CD14-positive monocyte (primary cell): ENCODE data around the gene FADS3. TPM values are rescaled to one million over a fixed set of nuclear protein-coding genes. Genes with fewer than 3 reads are reported as not detected.
A peak's percentile ranks its signal among the peaks of the same experiment; 100 is the strongest.

Experiments used
- DNase-seq, 3 donors: peaks; one replicate each; pipeline ENCODE4 v3.0.0-alpha.2; 2011 to 2022
- H2AFZ ChIP-seq: 2 replicates; pipeline ENCODE4 v1.6.0; 2012; ENCODE audit warnings: mild to moderate bottlenecking, low read depth, low read length, inconsistent platforms; ENCODE audit not compliant: insufficient read depth, poor library complexity, severe bottlenecking
- H3K27ac ChIP-seq, 2 donors: 1 replicate in 1 of 2; 2 replicates in 1 of 2; pipeline ENCODE4 v1.5.1; 2012 to 2013; ENCODE audit warnings: low read length in 2 of 2, control low read depth in 1 of 2, inconsistent platforms in 1 of 2, low read depth in 1 of 2, mild to moderate bottlenecking in 1 of 2
- H3K27me3 ChIP-seq, 2 donors: one replicate each; pipeline versions ENCODE4 v1.6.0 to v1.6.1; 2011 to 2013; ENCODE audit warnings: low read length in 2 of 2; ENCODE audit not compliant: control insufficient read depth in 2 of 2, insufficient read depth in 2 of 2
- H3K36me3 ChIP-seq, 2 donors: replicated peaks in 1 of 2; 1 replicate in 1 of 2; 2 replicates in 1 of 2; pipeline versions ENCODE4 v1.5.1 to v1.6.1; 2012 to 2013; ENCODE audit warnings: low read length in 2 of 2, control low read depth in 1 of 2, inconsistent platforms in 1 of 2, mild to moderate bottlenecking in 1 of 2; ENCODE audit not compliant: insufficient read depth in 2 of 2, control insufficient read depth in 1 of 2
- H3K4me1 ChIP-seq, 2 donors: 1 replicate in 1 of 2; 2 replicates in 1 of 2; pipeline versions ENCODE4 v1.5.1 to v1.6.1; 2012 to 2013; ENCODE audit warnings: low read length in 2 of 2, control low read depth in 1 of 2, inconsistent platforms in 1 of 2, mild to moderate bottlenecking in 1 of 2, moderate library complexity in 1 of 2; ENCODE audit not compliant: insufficient read depth in 2 of 2, control insufficient read depth in 1 of 2
- H3K4me2 ChIP-seq: replicated peaks from 2 replicates; pipeline ENCODE3; 2012; ENCODE audit warnings: low read length, moderate library complexity, mild to moderate bottlenecking; ENCODE audit not compliant: poor library complexity, severe bottlenecking; ENCODE audit errors: extremely low read depth
- H3K4me3 ChIP-seq, 3 experiments: fragments of 200-600 bp in 1 of 3; sonication (generic) in 1 of 3; replicated peaks in 1 of 3; 1 replicate in 2 of 3; 2 replicates in 1 of 3; pipeline ENCODE4 v1.5.1; 2011 to 2013; ENCODE audit warnings: low read length in 3 of 3, mild to moderate bottlenecking in 3 of 3, control low read depth in 2 of 3, low read depth in 2 of 3, inconsistent platforms in 1 of 3, moderate library complexity in 1 of 3
- H3K79me2 ChIP-seq: 2 replicates; pipeline ENCODE4 v1.6.0; 2012; ENCODE audit warnings: mild to moderate bottlenecking, control low read depth, inconsistent platforms, low read length, moderate library complexity; ENCODE audit not compliant: insufficient read depth
- H3K9ac ChIP-seq: 2 replicates; pipeline ENCODE4 v1.6.0; 2017; ENCODE audit warnings: low read length, mild to moderate bottlenecking; ENCODE audit not compliant: insufficient read depth, poor library complexity, severe bottlenecking
- H3K9me3 ChIP-seq, 2 donors: replicated peaks in 1 of 2; 1 replicate in 1 of 2; 2 replicates in 1 of 2; pipeline versions ENCODE4 v1.5.1 to v1.6.1; 2012 to 2013; ENCODE audit warnings: low read length in 2 of 2, control low read depth in 1 of 2; ENCODE audit not compliant: control insufficient read depth in 1 of 2, insufficient read depth in 1 of 2
- H4K20me1 ChIP-seq: 2 replicates; pipeline ENCODE4 v1.6.0; 2012; ENCODE audit warnings: mild to moderate bottlenecking, low read length, control low read depth, moderate library complexity; ENCODE audit not compliant: insufficient read depth
- H3K27ac Mint-ChIP-seq, 7 donors: one replicate each; pipeline ENCODE4 v1.8.0; 2020; ENCODE audit warnings: mild to moderate bottlenecking in 7 of 7, mixed read lengths in 7 of 7, moderate library complexity in 6 of 7, inconsistent platforms in 2 of 7
- H3K27me3 Mint-ChIP-seq, 3 donors: one replicate each; pipeline ENCODE4 v1.8.0; 2021 to 2022; ENCODE audit warnings: low read depth in 3 of 3, mild to moderate bottlenecking in 3 of 3, mixed read lengths in 3 of 3, moderate library complexity in 3 of 3, inconsistent platforms in 1 of 3
- H3K36me3 Mint-ChIP-seq, 2 donors: one replicate each; pipeline ENCODE4 v1.8.0; 2020; ENCODE audit warnings: mixed read lengths in 2 of 2, inconsistent platforms in 1 of 2, mild to moderate bottlenecking in 1 of 2
- H3K4me1 Mint-ChIP-seq: one replicate; pipeline ENCODE4 v1.8.0; 2020; ENCODE audit warnings: mild to moderate bottlenecking, mixed read lengths
- H3K4me3 Mint-ChIP-seq, 2 donors: one replicate each; pipeline ENCODE4 v1.8.0; 2020; ENCODE audit warnings: mild to moderate bottlenecking in 2 of 2, mixed read lengths in 2 of 2, moderate library complexity in 1 of 2
- H3K9me3 Mint-ChIP-seq, 7 donors: one replicate each; pipeline ENCODE4 v1.8.0; 2020 to 2022; ENCODE audit warnings: mixed read lengths in 7 of 7, mild to moderate bottlenecking in 6 of 7, moderate library complexity in 6 of 7, inconsistent platforms in 2 of 7
- CTCF ChIP-seq: fragments of 200-600 bp; IDR thresholded peaks from one replicate; pipeline ENCODE4 v1.8.0; 2022; ENCODE audit warnings: antibody characterized with exemption, mild to moderate bottlenecking
- WGBS: methylation state at CpG from one replicate; pipeline ENCODE4 v1.1.5; 2013; ENCODE audit warnings: missing lambda C conversion rate; ENCODE audit not compliant: insufficient coverage; 5-methylcytosine and 5-hydroxymethylcytosine counted together
- intact Hi-C, 2 donors: fragments of 100-400 bp; cut with micrococcal nuclease; formaldehyde crosslinking; loops; one replicate each; pipeline versions ENCODE4 v1.15.0 to v1.15.1; 2023
- polyA plus RNA-seq, 3 donors: library from polyadenylated mRNA; depleted of rRNA in 1 of 3; unstranded in 2 of 3; stranded (reverse) in 1 of 3; fragments of 300-500 nt in 2 of 3; fragments of >200 nt in 1 of 3; fragmentation: Illumina TruSeq in 2 of 3; gene quantifications; 1 replicate in 2 of 3; 2 replicates in 1 of 3; pipeline ENCODE4 v1.2.3, GENCODE V29; 2012 to 2021

Gene FADS3
- polyA plus RNA-seq, 3 donors: 2.5 to 6.8 (median 5.8) TPM

- Mint-ChIP-seq H3K9me3 (peaks cover 0 to 2% (median 0%) of the 10 kb centered on the region in 7 donors), H3K4me3 (no peak overlapping the region), H3K27ac (peak overlapping the region in 2 of 7 donors; percentile 19 to 31), H3K4me1 (peaks cover 39% of the 10 kb centered on the region), H3K36me3 (peaks cover 27 to 55% of the 10 kb centered on the region in 2 donors), H3K27me3 (peaks cover 0 to 5% (median 2%) of the 10 kb centered on the region in 3 donors)
- intact Hi-C loops: no loop called here
- Histone ChIP-seq H3K36me3 (peaks cover 12 to 28% of the 10 kb centered on the region in 2 donors), H3K27ac (no peak overlapping the region), H3K9ac (no peak overlapping the region), H3K4me2 (no peak overlapping the region), H3K27me3 (no peaks in the 10 kb centered on the region), H3K79me2 (peaks cover 13% of the 10 kb centered on the region), H2AFZ (no peak overlapping the region), H4K20me1 (no peaks in the 10 kb centered on the region), H3K4me1 (peaks cover 27 to 31% of the 10 kb centered on the region in 2 donors), H3K9me3 (no peaks in the 10 kb centered on the region), H3K4me3 (no peak overlapping the region)
- 98% methylated on average over 12 of the region's 15 CpGs for WGBS
- no peak for TF ChIP-seq CTCF
- DNase-seq: no peak
Observed at GRCh38 chr11:61837411-61838005, 53.8 kb downstream of the FADS3 start.

- Histone ChIP-seq H3K27me3 (no peaks in the 10 kb centered on the region), H3K4me3 (no peak overlapping the region), H3K79me2 (peaks cover 16% of the 10 kb centered on the region), H3K4me1 (peaks cover 40 to 44% of the 10 kb centered on the region in 2 donors), H3K36me3 (peaks cover 9 to 15% of the 10 kb centered on the region in 2 donors), H2AFZ (no peak overlapping the region), H3K27ac (peak overlapping the region; percentile 39 to 75), H3K4me2 (no peak overlapping the region), H3K9ac (no peak overlapping the region), H3K9me3 (no peaks in the 10 kb centered on the region), H4K20me1 (no peaks in the 10 kb centered on the region)
- DNase-seq: no peak
- H3K9me3 Mint-ChIP-seq: peaks cover 0 to 2% (median 0%) of the 10 kb centered on the region in 7 donors
- H3K27ac Mint-ChIP-seq: peak overlapping the region; percentile 57 to 92 (median 73)
- intact Hi-C loops: no loop called here
- peaks cover 20 to 42% of the 10 kb centered on the region in 2 donors for H3K36me3 Mint-ChIP-seq
- 95% methylated on average over 5 of the region's 8 CpGs for WGBS
- no peak overlapping the region for H3K4me3 Mint-ChIP-seq
- peaks cover 51% of the 10 kb centered on the region for H3K4me1 Mint-ChIP-seq
- TF ChIP-seq CTCF: no peak
- H3K27me3 Mint-ChIP-seq: peaks cover 0 to 5% (median 0%) of the 10 kb centered on the region in 3 donors
Observed at GRCh38 chr11:61836193-61836592, 55.2 kb downstream of the FADS3 start.
